ENCODE measurements around the gene GOLGA3.
"Not testable (repeated sequence)": the region's sequence is repeated elsewhere in the genome, so short reads cannot be mapped to it uniquely, and the experiment has no call there.

The GOLGA3 gene

DNA sequence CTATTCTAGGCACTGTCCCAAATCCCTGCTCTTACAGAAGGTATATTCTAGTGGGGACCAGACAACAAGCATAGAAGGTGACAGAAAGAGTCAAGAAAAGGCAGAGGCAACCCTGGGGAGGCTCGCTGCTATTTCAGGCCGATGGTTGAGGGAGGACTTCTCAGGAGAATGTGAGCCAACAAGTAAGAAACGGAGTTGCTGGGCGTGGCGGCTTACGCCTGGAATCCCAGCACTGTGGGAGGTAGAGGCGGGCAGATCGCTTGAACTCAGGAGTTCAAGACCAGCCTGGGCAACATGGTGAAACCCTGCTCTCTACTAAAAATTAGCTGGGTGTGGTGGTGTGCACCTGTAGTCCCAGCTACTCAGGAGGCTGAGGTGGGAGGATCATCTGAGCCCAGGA is 4.7 kb upstream of the GOLGA3 start:
- Histone ChIP-seq H3K4me1 (ENCODE audit: control insufficient read depth in 1 of 2, insufficient read depth in 2 of 2, low read length in 2 of 2) (peaks cover 0 to 10% of the 10 kb centered on the region in 2 donors), H3K36me3 (ENCODE audit: control insufficient read depth in 1 of 2, insufficient read depth in 2 of 2, low read length in 2 of 2) (peaks cover 6 to 21% of the 10 kb centered on the region in 2 donors), H3K9me3 (ENCODE audit: control insufficient read depth in 1 of 2, low read length in 2 of 2) (no peaks in the 10 kb centered on the region), H3K4me3 (ENCODE audit: low read depth in 1 of 2, low read length in 2 of 2) (no peak overlapping the region), H3K27me3 (ENCODE audit: low read depth, low read length) (no peaks in the 10 kb centered on the region), H3K27ac (ENCODE audit: low read length) (no peak overlapping the region)

DNA sequence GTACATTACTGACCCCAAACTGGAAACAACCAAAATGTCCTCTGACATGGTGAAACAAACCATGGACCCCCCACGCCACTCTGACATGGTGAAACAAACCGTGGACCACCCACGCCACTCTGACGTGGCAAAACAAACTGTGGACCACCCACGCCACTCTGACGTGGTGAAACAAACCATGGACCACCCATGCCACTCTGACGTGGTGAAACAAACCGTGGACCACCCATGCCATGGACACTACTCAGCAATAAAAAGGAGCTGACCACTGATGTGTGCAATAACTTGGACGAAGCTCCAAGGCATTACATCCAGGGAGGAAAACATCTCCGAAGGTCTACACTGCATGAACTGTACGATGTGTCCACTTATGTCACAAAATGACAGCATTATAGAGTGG is 3.1 kb upstream of the GOLGA3 start:
- H3K9me3 ChIP-seq (ENCODE audit: control insufficient read depth in 1 of 2, low read length in 2 of 2) = no peaks in the 10 kb centered on the region
- no peak overlapping the region for H3K27ac ChIP-seq (ENCODE audit: low read length)
- peaks cover 12 to 21% of the 10 kb centered on the region in 2 donors for H3K36me3 ChIP-seq (ENCODE audit: control insufficient read depth in 1 of 2, insufficient read depth in 2 of 2, low read length in 2 of 2)
- no peaks in the 10 kb centered on the region for H3K27me3 ChIP-seq (ENCODE audit: low read depth, low read length)
- H3K4me1 ChIP-seq (ENCODE audit: control insufficient read depth in 1 of 2, insufficient read depth in 2 of 2, low read length in 2 of 2) = peaks cover 8 to 21% of the 10 kb centered on the region in 2 donors
- H3K4me3 ChIP-seq (ENCODE audit: low read depth in 1 of 2, low read length in 2 of 2) = no peak overlapping the region

DNA sequence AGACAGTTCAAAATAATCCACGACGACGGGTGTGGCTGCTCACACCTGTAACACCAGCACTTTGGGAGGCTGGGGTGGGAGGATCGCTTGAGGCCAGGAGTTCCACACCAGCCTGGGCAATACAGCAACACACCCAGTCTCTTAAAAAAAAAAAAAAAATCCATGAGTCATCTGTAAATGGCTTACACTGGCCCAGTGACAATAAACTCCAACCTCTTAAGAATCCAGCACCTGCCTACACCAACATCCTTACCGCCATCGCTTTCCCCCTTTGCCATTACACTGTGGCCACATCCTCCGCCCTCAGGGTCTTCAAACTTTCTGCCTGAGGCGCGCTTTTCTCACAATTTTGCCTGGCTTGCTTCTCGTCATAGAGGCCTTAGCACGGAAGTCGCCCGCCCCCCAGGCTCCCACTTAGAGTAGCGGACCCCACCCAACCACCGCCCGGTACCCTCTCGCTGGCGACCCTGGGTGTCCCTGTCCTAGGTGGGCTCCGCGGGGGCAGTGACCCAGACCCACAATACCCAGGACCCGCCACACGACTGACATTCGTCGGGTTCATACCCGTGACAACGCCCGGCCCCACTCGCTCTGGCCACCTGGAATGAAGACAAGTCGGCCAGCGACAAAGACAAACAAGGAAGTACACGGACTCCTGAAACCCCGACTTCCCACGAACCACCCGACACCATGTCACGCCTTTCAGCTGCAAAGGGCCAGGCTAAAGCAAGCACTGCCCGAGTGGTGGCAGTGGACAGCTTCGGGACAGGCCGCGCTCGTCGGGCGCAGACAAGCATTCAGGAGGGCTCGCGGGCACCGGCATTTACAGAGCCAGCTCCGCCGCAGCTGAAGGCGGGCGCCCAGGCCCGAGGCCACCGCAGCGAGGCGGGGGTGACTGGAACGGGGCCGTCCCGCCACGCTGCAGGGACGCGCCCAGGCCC is 636 bp downstream of the GOLGA3 start:
- H3K27ac ChIP-seq (ENCODE audit: low read length) = peak overlapping the region; percentile 83
- H3K4me1 ChIP-seq (ENCODE audit: control insufficient read depth in 1 of 2, insufficient read depth in 2 of 2, low read length in 2 of 2) = peaks cover 8 to 31% of the 10 kb centered on the region in 2 donors
- no peaks in the 10 kb centered on the region for H3K9me3 ChIP-seq (ENCODE audit: control insufficient read depth in 1 of 2, low read length in 2 of 2)
- H3K36me3 ChIP-seq (ENCODE audit: control insufficient read depth in 1 of 2, insufficient read depth in 2 of 2, low read length in 2 of 2) = peaks cover 28 to 30% of the 10 kb centered on the region in 2 donors
- peak overlapping the region; percentile 92 to 98 for H3K4me3 ChIP-seq (ENCODE audit: low read depth in 1 of 2, low read length in 2 of 2)
- H3K27me3 ChIP-seq (ENCODE audit: low read depth, low read length) = no peaks in the 10 kb centered on the region

DNA sequence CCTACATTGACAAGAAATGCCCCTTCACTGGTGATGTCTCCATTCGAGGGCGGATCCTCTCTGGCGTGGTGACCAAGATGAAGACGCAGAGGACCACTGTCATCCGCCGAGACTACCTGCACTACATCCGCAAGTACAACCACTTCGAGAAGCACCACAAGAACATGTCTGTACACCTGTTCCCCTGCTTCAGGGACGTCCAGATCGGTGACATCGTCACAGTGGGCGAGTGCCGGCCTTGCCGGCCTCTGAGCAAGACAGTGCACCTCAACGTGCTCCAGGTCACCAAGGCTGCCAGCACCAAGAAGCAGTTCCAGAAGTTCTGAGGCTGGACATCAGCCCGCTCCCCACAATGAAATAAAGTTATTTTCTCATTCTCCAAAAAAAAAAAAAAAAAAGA is 2.8 kb downstream of the GOLGA3 start:
- Histone ChIP-seq H3K27ac (ENCODE audit: low read length) (no peak overlapping the region), H3K4me1 (ENCODE audit: control insufficient read depth in 1 of 2, insufficient read depth in 2 of 2, low read length in 2 of 2) (peaks cover 8 to 31% of the 10 kb centered on the region in 2 donors), H3K36me3 (ENCODE audit: control insufficient read depth in 1 of 2, insufficient read depth in 2 of 2, low read length in 2 of 2) (peaks cover 25 to 27% of the 10 kb centered on the region in 2 donors), H3K27me3 (ENCODE audit: low read depth, low read length) (no peaks in the 10 kb centered on the region), H3K4me3 (ENCODE audit: low read depth in 1 of 2, low read length in 2 of 2) (no peak overlapping the region), H3K9me3 (ENCODE audit: control insufficient read depth in 1 of 2, low read length in 2 of 2) (no peaks in the 10 kb centered on the region)

DNA sequence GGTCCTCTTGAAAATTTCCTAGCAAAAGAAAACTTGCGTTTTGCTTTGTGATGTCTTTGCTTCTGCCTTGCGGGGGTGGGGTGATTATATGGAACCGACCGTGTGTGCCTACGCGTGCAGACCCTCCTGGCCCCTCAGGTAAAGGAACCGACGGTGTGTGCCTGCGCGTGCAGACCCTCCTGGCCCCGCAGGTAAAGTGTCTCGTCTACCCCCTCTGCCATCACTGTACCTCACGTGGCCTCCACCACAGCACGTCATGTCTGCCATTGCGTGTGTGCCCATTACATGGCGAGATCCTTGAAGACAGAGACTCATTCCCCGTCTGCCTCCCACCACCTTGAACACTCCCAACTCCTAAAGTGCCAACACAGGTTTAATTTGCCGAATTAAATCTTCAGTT is 3.6 kb downstream of the GOLGA3 start:
- H3K36me3 ChIP-seq (ENCODE audit: control insufficient read depth in 1 of 2, insufficient read depth in 2 of 2, low read length in 2 of 2) = peaks cover 32 to 34% of the 10 kb centered on the region in 2 donors

DNA sequence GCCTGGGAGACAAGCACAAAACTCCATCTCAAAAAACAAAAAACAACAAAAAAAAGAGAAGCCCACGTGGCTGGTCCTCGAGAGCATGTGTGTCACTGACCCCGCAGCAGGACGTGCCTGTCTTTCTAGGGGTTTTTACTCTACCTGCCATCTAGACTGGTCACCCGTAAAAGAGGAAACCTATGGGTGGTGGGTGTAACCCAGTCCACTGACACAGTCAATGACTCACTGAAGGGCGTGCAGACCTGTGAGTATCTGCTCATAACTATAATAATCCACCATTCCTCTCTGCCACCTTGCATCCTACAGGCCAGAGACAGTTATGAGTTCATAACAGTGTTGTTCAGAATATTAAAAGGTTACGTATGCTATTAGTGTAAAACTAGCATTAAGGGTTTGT is 4.6 kb downstream of the GOLGA3 start:
- peaks cover 39 to 43% of the 10 kb centered on the region in 2 donors for H3K36me3 ChIP-seq (ENCODE audit: control insufficient read depth in 1 of 2, insufficient read depth in 2 of 2, low read length in 2 of 2)
- H3K27me3 ChIP-seq (ENCODE audit: low read depth, low read length) = no peaks in the 10 kb centered on the region
- no peaks in the 10 kb centered on the region for H3K9me3 ChIP-seq (ENCODE audit: control insufficient read depth in 1 of 2, low read length in 2 of 2)
- H3K27ac ChIP-seq (ENCODE audit: low read length) = no peak overlapping the region
- no peak overlapping the region for H3K4me3 ChIP-seq (ENCODE audit: low read depth in 1 of 2, low read length in 2 of 2)
- peaks cover 8 to 25% of the 10 kb centered on the region in 2 donors for H3K4me1 ChIP-seq (ENCODE audit: control insufficient read depth in 1 of 2, insufficient read depth in 2 of 2, low read length in 2 of 2)

More for the DNA sequence above, 3.6 kb downstream of the GOLGA3 start:
- peaks cover 8 to 31% of the 10 kb centered on the region in 2 donors for H3K4me1 ChIP-seq (ENCODE audit: control insufficient read depth in 1 of 2, insufficient read depth in 2 of 2, low read length in 2 of 2)
- no peaks in the 10 kb centered on the region for H3K27me3 ChIP-seq (ENCODE audit: low read depth, low read length)
- H3K27ac ChIP-seq (ENCODE audit: low read length) = no peak overlapping the region
- H3K4me3 ChIP-seq (ENCODE audit: low read depth in 1 of 2, low read length in 2 of 2) = no peak overlapping the region
- H3K9me3 ChIP-seq (ENCODE audit: control insufficient read depth in 1 of 2, low read length in 2 of 2) = no peaks in the 10 kb centered on the region

DNA sequence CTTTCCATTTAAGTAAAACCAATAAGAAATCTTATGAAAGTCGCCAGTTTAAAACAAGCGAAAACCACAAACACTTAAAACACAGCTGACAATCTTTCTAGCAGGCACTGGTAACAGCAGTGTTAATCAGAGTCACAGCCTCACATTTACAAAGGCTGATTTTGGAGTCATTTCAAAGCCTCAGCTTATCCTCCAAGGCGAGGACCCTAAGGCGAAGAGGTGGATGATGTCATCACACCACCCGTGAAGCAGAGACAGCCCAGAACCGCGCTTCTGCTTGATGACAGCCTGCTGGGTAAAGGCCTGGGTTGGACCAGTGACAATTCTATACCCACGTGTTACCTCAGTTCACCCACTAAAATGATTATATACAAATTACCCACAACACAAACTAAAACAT is 10.1 kb downstream of the GOLGA3 start:
- Histone ChIP-seq H3K4me3 (ENCODE audit: low read depth in 1 of 2, low read length in 2 of 2) (no peak overlapping the region), H3K4me1 (ENCODE audit: control insufficient read depth in 1 of 2, insufficient read depth in 2 of 2, low read length in 2 of 2) (no peaks in the 10 kb centered on the region), H3K36me3 (ENCODE audit: control insufficient read depth in 1 of 2, insufficient read depth in 2 of 2, low read length in 2 of 2) (peaks cover 42 to 64% of the 10 kb centered on the region in 2 donors), H3K9me3 (ENCODE audit: control insufficient read depth in 1 of 2, low read length in 2 of 2) (no peaks in the 10 kb centered on the region), H3K27ac (ENCODE audit: low read length) (no peak overlapping the region), H3K27me3 (ENCODE audit: low read depth, low read length) (no peaks in the 10 kb centered on the region)

DNA sequence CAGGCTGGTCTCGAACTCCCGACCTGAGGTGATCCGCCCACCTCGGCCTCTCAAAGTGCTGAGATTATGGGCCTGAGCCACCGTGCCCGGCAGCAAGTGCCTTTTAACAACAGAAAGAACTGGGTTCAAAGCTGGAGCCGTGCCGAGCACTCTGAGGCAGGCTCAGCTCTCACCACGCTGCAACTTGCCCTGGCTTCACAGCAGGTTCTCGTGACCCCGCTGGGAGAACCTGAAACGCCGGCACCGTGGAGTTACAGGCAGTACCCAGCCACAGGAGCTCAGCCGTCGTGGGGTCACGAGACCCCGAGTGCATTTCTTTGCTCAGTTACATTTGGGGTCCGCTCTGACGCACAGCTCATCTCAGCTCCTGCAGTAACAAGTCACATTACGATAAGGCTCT is 14.4 kb downstream of the GOLGA3 start:
- H3K9me3 ChIP-seq (ENCODE audit: control insufficient read depth in 1 of 2, low read length in 2 of 2) = no peaks in the 10 kb centered on the region
- no peak overlapping the region for H3K4me3 ChIP-seq (ENCODE audit: low read depth in 1 of 2, low read length in 2 of 2)
- peaks cover 39 to 60% of the 10 kb centered on the region in 2 donors for H3K36me3 ChIP-seq (ENCODE audit: control insufficient read depth in 1 of 2, insufficient read depth in 2 of 2, low read length in 2 of 2)
- no peaks in the 10 kb centered on the region for H3K27me3 ChIP-seq (ENCODE audit: low read depth, low read length)
- H3K4me1 ChIP-seq (ENCODE audit: control insufficient read depth in 1 of 2, insufficient read depth in 2 of 2, low read length in 2 of 2) = no peaks in the 10 kb centered on the region
- no peak overlapping the region for H3K27ac ChIP-seq (ENCODE audit: low read length)

DNA sequence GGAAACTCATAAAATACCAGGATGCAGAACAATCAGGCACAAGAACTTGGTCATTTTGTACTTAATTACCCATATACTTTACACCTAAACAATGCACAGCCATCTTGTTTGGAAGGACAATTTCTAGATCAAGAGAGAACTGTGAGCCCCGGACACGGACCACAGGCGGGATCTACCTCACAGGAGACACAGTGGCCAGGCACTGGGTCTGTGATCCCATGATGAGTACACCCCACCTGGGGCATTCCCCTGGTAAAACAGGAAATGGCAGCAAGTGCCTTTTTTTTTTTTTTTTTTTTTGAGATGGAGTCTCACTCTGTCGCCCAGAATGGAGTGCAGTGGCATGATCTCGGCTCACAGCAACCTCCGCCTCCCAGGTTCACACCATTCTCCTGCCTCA is 15.2 kb downstream of the GOLGA3 start:
- H3K27ac ChIP-seq (ENCODE audit: low read length) = no peak overlapping the region
- no peaks in the 10 kb centered on the region for H3K27me3 ChIP-seq (ENCODE audit: low read depth, low read length)
- peaks cover 36 to 59% of the 10 kb centered on the region in 2 donors for H3K36me3 ChIP-seq (ENCODE audit: control insufficient read depth in 1 of 2, insufficient read depth in 2 of 2, low read length in 2 of 2)
- H3K4me1 ChIP-seq (ENCODE audit: control insufficient read depth in 1 of 2, insufficient read depth in 2 of 2, low read length in 2 of 2) = no peaks in the 10 kb centered on the region
- H3K4me3 ChIP-seq (ENCODE audit: low read depth in 1 of 2, low read length in 2 of 2) = no peak overlapping the region
- no peaks in the 10 kb centered on the region for H3K9me3 ChIP-seq (ENCODE audit: control insufficient read depth in 1 of 2, low read length in 2 of 2)

DNA sequence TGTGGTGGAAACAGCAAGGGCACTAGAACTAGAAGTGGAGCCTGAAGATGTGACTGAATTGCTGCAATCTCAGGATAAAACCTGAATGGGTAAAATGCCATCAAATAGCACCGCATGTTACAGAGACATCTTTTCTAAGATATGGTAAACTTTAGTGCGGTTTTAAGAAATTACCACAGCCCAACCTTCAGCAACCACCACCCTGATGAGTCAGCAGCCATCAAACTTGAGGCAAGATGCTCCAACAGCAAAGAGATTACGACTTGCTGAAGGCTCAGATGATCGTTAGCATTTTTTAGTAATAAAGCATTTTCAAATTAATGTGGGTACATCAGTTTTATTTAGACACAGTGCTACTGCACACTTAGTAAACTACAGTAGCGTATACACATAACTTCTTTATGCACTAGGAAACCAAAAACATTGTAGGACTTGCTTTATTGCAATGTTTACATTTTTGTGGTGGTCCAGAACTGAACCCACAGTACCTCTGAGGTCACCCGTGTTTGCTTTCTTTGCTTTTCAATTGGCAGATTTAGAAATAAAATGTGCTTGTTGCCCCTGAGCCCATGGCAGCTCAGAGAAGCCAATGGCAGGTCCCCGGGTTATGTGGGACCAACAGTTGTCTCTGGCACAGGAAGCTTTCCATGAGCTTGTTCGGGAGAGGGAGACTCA is 15.9 kb downstream of the GOLGA3 start:
- Histone ChIP-seq H3K4me1 (ENCODE audit: control insufficient read depth in 1 of 2, insufficient read depth in 2 of 2, low read length in 2 of 2) (no peaks in the 10 kb centered on the region), H3K4me3 (ENCODE audit: low read depth in 1 of 2, low read length in 2 of 2) (no peak overlapping the region), H3K27me3 (ENCODE audit: low read depth, low read length) (no peaks in the 10 kb centered on the region), H3K27ac (ENCODE audit: low read length) (no peak overlapping the region), H3K9me3 (ENCODE audit: control insufficient read depth in 1 of 2, low read length in 2 of 2) (no peaks in the 10 kb centered on the region), H3K36me3 (ENCODE audit: control insufficient read depth in 1 of 2, insufficient read depth in 2 of 2, low read length in 2 of 2) (peaks cover 41 to 60% of the 10 kb centered on the region in 2 donors)

DNA sequence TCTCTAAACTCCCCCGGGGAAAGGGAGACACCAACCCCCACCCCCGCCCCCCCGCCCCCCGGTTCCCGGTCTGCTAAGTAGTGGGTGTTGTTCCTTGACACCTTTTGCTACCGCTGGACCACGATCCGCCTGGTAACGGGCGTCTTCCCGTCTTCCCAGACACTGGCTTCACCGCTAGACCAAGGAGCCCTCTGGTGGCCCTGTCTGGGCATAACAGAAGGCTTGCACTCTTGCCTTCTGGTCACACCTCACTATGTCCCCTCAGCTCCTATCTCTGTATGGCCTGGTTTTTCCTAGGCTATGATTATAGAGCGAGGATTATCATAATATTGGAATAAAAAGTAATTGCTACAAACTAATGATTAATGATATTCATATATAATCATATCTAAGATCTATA is 19.3 kb downstream of the GOLGA3 start:
- not testable (repeated sequence) for H3K9me3 ChIP-seq (ENCODE audit: control insufficient read depth in 1 of 2, low read length in 2 of 2); H3K27me3 ChIP-seq (ENCODE audit: low read depth, low read length); H3K4me1 ChIP-seq (ENCODE audit: control insufficient read depth in 1 of 2, insufficient read depth in 2 of 2, low read length in 2 of 2); H3K27ac ChIP-seq (ENCODE audit: low read length); H3K4me3 ChIP-seq (ENCODE audit: low read depth in 1 of 2, low read length in 2 of 2)
- peaks cover 43 to 63% of the 10 kb centered on the region in 2 donors for H3K36me3 ChIP-seq (ENCODE audit: control insufficient read depth in 1 of 2, insufficient read depth in 2 of 2, low read length in 2 of 2)
